AG08395 (cell line): ENCODE measurements around the gene CYP27B1.
A peak's percentile ranks its signal among the peaks of the same experiment; 100 is the strongest.

Source experiments
- DNase-seq: peaks from one replicate; pipeline ENCODE4 v3.0.0; 2012; ENCODE audit warnings: mixed read lengths, low spot score

Gene CYP27B1

DNA sequence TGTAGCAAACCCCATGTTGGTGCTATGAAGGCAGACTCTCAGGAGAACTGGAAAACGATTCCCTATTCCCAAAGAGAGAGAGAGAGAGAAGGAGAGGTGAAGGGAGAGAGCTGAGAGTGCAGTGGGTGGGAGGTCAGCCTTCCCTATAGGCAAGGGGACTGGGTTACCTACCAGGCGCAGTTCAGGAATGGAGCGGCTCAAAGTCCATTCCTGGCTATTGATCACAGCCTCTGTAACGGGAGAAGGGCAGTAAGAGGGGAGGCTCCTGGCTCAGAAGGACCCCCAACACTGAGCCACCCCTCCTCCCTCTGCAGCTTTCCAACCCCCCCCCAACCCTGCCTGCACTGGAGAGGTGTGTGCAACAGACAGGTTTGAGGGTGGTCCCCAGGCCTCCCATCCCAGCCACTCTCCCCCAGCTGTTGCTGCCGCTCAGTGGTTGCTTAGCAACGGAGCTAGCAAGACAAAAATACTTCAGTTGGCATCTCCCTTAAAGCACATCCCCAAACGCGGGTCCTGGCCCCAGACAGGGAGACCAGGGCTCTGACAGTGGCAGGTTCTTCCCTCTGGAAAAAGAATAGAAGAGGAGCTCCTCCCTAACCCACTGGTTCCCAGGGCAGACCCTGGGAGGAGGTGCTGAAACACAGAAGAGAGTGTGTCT lies 31.6 kb downstream of the CYP27B1 start:
- DNase-seq, result no peak

DNA sequence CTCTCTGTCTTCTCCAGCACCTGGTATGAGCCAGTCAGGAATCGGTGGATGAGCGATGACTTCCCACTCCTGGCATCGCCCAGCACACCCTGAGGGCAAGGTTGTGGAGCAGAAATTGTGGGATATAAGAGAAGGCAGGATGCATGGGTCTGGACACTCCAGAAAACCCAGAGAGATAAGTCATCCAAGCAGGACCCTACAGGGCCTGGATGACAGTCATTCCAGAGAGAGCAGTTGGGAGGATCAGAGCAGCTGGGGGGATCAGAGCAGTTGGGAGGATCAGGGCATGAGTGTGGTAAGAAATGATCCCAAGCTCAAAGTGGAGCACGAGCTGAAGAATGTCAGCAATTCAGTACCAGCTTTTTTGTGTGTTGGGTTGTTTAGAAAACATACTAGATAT lies 32.3 kb downstream of the CYP27B1 start:
- DNase-seq, result no peak

DNA sequence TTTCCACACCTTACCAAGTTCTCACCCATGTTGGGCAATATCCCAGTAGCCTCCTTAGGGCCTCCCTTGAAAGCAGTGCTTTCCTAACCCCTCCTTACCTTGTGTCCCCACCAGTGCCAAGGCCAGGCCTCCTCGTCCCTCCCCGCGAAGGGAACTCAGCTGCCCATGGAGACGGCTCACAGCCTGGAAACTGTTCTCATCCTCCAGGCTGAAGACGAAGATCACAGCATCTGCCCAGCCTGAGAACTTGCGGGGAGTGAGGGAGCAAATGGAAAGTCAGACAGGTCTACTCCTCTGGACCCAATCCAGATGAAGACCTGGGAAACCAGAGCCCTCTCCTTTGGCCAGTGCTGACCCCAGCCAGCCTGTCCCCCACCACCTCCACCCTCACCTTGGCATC lies 33.0 kb downstream of the CYP27B1 start:
- DNase-seq, result no peak

DNA sequence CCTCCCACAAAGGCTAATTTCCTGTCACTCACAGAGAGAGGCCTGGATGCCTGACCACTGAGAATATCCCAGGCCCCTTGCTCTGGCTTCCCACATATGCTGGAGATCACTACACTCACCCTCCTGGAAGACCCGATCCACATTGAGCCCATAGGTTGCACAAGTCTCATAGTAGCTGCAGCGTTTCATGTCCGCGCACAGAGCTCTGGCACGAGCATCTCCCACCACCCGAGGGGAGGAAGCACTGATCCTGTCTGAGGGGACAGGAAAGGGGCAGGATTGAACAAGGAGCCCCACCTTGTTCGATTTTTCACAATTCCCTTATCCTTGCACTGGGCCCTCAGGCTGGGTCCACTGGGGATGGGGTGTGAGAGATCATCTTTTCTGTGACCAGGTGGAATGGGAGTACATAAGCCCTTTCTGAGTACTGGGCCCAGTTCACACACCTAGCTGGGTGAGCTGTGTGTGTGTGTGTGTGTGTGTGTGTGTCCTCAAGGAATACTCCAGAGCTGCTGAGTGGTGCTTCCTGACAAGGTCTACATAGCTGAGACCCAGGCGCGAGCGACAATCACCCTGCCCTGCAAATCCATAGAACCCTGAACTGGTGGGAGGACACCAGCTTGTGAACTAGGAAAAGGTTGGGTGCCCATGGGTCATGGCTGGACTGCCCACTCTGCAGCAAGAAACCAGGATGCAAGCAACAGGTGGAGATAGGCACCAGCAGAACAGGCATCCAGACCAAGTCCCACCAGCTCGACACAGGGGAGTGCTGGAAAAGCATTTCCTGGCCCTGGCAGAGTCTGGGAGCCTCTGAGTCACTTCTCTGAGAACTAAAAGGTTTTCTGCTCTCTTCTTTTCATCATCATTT lies 33.9 kb downstream of the CYP27B1 start:
- DNase-seq, result no peak

DNA sequence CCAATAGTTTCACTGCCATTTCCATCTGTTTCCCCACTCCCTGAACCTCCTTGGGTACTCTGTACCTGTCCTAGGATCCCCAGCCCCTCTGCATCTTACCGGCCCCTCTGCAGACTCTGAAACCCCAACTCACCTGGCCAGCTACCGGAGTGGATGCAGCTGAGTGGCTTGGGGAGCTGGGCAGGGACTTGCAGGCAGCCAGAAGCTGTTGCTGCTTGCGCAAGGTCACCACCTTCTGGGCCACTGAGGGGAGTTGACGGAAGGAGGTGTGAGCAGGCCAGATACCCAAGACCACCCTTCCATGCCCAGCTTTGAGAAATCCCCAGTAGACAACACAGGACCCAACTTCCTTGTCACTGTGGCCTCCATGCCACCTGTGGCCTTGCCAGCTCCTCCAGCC lies 34.6 kb downstream of the CYP27B1 start:
- DNase-seq, result no peak

DNA sequence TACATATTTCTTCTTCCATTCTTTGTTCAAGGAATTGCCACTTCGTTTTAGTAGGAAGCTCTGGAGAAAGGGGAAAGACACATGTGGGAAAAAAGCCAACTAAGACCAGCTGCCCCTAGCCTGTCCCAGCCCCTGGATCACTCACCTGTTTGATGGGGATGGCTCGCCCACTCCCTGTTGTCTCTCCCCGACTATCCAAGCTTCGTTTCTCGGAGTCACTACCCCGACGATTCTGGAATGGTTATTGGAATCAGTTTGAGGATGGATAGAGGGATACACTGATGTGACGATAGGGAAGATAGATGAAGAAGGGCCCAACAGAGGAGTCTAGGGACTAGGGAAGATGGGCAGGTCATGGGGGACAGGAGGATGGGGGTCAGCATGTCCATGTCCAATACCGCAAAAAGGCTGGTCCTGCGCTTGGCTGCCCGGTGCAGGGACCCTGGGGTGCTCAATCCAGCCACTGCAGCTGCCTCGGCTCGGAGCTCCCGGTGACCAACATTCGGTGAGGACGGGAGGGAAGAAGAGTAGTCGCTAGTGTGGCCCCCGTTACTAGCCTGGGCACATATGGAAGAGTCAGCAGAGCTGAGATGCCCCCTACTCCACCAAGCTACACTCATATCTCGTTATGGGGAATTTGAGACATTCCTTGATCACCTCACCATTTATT lies 35.3 kb downstream of the CYP27B1 start:
- no peak for DNase-seq

DNA sequence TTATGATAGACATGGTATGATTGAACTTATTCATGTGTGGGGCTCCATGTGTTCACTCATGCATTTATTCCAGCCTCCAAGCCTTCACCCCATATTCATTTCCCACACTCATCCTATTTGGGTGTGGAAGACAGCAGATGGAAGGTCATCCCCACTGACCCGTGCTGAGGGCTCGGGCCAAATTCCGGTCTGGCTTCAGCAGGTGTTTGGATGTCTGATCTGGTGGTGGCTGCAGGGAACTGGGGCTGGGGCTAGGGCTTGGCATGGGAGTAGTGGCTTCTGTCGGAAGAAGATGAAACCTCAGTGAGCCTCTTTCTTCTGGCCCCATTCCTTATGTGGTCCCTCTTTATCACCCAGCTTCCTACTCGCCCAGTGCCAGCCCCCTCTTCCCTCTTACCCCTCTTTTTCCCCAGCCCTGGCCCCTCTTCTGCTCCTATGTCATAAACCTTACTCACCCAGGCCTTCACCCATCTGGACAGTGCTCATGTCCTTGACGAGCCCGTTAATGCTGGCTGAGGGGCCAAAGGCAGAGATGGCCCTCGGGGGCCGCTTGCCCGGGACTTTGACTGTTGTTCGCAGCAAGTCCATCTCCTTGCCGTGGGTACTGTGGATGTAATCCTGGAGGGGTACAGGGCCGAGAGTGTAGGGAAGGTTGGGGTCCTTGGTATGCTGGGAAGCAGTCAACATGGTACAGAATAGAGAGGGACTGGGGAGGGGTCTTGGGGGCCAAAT lies 36.4 kb downstream of the CYP27B1 start:
- no peak for DNase-seq

DNA sequence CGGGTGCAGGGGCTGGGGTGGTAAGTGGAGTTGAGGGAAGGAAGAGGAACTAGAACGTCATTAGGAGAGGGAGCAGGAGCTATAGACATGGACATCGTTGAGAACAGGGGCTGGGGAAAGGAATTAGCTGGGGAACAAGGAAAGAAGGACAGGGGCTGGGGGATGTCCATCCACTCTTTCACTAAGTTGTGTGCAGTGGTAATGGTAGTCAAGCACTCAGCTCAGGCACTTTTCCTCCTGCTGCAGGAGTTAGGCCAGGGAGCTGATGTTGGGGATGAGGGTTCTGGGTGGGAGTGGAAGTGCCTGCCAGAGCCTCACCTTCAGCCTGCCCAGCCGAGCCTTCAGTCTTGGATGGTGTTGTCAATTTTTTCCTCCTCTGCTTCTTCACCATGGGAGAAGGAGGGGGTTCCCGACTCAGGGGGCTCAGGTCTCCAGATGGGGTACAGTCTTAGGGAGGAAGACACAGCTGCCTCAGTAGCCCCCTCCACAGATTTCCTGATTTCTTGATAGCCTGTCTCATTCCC lies 37.5 kb downstream of the CYP27B1 start:
- DNase-seq, result no peak

DNA sequence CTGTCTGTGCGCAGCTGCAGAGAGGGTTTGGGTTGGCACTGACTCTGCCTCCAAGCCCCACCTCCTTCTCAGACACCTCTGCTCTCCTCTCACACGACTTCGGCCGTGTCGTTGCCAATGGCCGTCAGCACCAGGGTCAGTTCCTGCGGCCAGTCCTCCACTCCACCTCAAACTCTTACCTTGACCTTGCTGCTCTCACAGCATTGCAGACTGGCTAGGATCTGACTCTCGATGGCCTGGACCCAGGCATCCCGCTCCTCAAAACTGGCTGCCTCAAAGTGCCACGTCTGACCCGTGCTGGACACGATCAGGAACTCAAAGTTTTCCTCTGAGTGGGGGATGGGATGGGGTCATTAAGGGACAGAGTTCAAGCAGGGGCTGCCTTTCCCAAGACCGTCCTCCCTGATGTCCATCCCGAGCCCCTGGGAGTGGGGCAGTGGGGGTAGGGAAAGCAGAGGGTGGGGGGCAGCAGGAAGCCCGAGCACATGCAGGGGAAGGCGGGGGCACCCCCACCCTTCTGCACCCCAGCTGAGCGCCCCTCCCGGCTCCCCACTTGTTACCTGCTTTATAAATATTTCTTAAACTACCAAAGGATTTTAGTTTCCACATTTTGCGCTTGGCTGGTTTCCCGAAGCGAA lies 39.0 kb downstream of the CYP27B1 start:
- DNase-seq, result no peak

DNA sequence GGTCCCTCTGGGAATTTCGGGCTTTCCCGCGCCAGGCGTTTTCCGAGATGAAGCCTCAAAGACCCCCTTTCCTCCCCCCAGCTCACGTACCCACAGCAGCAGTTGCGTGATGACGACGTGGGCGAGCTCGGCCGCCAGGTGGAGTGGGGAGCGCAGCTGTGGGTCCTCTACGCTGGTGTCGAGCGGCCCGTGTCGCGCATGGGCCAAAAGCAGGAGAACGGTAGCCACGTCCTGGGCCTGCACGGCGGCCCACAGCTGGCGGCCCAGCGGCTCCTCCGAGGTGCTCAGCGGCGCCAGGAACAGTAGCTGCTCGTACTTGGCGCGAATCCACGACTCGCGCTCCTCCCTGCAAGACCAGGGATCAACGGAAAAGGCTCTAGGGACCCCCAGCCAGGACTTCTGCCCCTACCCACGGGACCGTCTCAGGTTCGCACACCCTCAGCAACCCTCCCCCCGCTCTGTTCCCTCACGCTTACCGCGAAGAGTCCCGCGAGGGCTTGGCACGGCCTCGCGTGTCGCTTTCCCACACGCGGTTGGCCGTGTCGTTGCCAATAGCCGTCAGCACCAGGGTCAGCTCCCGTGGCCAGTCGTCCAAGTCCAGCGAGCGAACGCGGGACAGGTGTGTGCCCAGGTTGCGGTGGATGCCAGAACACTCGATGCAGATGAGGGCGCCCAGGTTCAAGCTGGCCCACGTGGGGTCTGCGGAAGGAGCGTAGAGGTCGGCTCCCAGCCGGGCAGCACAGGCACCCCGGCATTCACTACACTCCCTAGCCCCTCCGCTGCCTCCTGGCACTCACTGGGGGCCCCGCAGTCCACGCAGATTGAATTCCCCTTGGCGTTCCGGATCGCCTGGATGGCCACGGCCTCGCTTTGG lies 39.8 kb downstream of the CYP27B1 start:
- peak; percentile 28 for DNase-seq

DNA sequence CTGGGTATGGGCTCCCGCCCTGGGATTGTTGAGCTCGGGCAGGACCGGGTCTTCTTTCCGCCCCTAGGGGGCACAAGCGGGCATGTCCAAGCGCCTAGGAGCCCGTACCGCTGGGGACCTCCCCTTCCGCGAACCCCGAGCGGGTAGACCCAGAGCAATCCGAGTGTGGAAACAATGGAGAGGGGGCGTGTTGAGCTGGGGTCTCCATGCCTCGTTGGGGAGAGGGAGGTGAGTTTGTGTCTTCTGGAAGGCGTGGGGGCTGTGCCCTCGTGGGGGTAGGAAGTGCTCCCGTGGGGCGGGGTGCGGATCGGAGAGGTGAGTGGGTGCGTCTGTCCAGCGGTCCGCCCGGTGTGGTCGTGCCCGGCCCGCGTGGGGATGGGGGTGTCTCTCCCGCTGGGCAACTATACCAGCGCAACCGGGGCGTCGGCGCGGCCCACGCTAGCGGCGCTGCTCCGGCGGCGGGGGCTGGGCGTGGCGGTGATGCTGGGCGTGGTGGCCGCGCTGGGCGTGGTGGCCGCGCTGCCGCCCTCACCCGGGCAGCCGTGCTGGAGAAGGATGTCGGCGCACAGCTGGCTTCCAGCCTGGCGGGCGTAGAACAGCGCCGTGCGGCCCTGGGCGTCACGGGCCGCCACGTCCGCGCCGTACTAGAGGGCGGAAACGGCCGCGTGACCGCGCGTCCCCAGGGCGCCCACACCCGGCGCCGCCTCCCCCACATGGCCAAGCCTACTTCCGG lies 40.6 kb downstream of the CYP27B1 start:
- DNase-seq, result peak; percentile 95

DNA sequence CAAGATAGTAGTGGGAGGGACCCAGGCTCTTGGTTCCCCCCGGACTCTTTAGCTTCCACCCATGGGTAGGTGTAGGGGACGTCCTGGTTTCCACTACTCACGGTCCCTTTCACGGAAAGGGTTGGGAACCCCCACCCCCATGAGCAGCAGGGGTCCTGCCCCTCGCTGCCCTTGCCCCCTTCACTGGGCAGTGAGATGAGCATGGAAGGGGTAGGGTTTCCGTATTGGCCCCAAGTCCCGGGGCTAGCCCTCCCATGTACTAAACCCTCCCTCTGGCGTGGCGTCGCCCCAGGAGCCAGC lies 41.1 kb downstream of the CYP27B1 start:
- no peak for DNase-seq

DNA sequence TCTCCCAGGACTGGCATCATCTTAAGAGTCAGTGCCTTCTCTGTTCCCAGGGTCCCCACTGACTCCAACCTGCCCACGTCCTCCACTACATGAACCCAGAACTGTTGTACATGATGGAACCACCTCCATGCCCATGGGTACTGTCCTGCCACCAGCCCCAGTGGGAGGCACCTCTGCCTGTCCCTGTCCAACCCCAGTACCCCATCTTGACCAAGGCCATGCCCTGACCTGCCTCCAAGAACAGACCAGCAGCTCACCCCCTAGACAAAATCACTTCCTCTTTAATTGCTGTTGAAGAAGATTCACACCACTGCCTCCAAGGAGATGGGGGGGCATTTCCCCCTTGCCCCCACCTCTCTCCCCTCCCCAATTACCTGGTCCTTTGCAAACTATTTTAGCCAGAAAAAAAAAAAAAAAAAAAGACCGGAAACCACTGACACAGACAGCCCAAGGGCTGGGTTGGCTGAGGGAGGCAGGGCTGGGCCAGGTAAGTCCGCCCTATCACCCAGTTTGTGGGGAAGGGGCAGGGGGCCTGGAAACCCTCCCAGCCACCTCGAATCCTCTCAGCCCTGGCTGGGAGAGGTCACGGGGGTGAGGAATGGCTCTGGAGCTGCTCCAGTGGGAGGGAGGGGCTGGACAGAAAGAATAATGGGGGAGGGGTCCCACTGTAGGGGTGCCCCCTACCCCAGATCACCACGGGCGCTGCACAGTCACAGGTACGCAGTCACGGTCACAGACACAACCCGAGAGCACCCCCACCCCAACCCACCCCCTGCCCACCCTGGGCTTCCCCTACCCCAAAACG lies 41.7 kb downstream of the CYP27B1 start:
- DNase-seq, result no peak

DNA sequence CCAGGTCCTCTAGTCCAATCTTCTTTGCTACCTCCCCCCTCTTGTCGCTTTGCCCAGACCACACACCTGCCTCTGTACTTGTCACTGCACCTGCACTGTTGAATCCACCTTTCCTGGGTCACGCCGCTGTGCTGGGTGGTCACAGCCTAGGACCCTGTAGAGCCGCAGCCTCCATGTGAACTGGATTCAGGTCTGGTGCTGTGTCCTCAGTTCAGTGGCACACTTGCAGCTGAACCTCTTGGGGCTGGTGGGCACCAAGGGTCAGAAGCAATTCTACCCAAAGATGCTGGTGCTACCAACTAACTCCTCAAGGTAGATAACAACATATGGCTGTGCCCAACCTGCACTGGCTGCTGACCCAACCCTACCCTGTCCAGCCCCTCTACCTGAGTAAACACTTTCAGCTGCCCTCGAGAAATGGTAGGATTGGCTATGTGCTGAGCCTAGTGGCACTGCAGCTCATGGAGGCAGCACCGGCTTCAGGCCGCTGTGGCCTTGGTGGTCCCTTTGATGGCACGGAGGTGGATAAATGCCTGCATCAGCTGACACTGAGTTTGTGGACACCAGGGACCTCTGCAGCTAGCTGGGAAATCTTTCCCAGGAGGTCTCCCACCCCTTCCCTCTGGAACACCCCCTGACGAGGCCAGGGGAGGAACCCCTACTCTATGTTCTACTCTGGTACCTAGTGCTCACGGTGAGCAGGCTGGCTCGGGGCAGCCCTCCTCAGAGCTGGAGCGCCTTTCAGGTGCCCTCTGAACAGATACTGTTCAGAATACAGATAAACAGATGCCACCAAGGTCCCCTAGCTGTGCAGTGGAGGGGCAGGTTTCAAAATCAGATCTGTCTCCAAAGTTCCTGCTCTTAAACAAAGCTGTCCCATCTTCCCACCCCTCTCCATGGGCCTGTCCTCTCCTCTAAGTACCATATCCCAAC lies 42.6 kb downstream of the CYP27B1 start:
- no peak for DNase-seq

DNA sequence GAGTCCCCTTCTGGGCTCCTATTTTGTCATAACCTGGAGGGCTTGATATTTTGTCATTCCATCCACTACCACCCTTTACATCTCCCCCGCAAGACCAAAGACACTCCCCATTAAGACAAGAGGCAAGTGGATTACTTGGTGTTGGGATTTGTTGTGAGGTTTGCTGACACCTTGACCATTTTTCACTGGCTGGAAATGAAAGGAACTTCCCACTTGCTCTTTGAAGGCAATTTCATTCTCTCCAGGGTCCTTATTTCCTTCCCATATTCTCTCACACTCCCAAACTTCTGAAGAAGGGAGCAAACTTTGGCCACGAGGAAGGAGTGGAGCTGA lies 43.3 kb downstream of the CYP27B1 start:
- DNase-seq, result no peak

DNA sequence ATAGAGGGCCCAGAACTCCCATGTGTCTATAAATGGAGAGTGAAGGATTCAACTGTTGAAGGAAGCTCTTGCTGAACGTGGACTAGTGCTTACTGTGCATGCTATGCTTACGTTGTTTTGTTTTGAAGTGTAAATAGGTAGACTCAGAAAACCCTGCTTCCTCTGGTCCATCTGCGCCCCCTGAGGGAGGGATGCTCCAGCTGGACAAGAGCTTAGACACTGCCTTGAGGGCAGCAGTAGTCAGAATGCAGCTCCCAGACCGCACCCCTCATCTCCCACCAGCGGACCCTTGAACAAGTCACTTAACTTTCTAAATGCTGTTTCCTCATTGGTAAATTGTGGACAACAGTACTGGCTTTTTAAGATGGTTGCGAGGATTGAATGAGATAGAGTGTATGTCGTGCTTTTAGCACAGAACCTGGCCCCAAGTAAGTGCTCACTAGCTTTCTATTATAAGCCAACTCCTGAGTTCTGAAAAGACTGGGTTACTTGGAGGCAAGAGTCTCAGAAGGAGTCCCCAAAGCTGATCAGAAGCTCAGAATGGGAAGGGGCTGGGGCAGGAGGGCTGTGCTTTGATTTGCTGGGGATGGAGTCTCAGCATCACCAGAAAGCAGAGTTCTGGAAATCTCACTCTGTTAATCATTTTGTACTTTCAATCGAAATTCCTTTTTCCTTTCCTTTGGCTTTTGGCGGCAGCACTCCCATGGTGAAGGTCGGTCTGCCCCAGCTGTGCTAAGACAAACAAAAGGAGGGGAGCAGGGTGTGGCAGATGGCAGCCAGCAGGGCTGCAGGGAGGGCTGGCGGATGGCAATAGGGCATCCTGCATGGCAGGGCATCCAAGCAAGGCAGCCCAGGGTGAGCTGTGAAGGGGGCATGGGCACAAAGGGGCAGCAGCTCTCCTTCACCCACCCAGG lies 43.9 kb downstream of the CYP27B1 start:
- no peak for DNase-seq
